Measurements from ENCODE around the gene MYRIP. TPM values are rescaled to one million over a fixed set of nuclear protein-coding genes. Genes with fewer than 3 reads are reported as not detected.
"Not testable (repeated sequence)": the region's sequence is repeated elsewhere in the genome, so short reads cannot be mapped to it uniquely, and the experiment has no call there.

MYRIP gene
- polyA plus RNA-seq, 1 of the 3 experiments (the other 2 are of a cell fraction), result 1.2 TPM

GRCh38 chr3:40022297-40022827, 213.0 kb downstream of the MYRIP start (continued):
- no peak for TF ChIP-seq YY1 (IDR thresholded peaks at IDR 0.05; ENCODE audit: low read depth)
- no peak for TF ChIP-seq REST (IDR thresholded peaks at IDR 0.05; ENCODE audit: low read depth, low read length)

GRCh38 chr3:40024526-40024925, 215.1 kb downstream of the MYRIP start:
- no peaks in the 10 kb centered on the region for H3K27me3 ChIP-seq (ENCODE audit: insufficient read depth)
- H4K20me1 ChIP-seq (ENCODE audit: insufficient read depth), result no peaks in the 10 kb centered on the region
- H3K9ac ChIP-seq, result no peak overlapping the region
- no peak for DNase-seq
- no peak for TF ChIP-seq MAX (IDR thresholded peaks at IDR 0.05; ENCODE audit: low read depth)
- no peak for TF ChIP-seq FOXM1 (IDR thresholded peaks at IDR 0.05; ENCODE audit: low read depth)
- TF ChIP-seq POLR2AphosphoS5 (IDR thresholded peaks at IDR 0.05; ENCODE audit: low read depth, low read length), result no peak
- TF ChIP-seq GABPA (IDR thresholded peaks at IDR 0.05; ENCODE audit: low read depth), result no peak
- TF ChIP-seq SIN3A (IDR thresholded peaks at IDR 0.05; ENCODE audit: borderline replicate concordance, low read depth, low read length), result no peak
- no peak for TF ChIP-seq NFIC (IDR thresholded peaks at IDR 0.05; ENCODE audit: borderline replicate concordance)
- TF ChIP-seq EZH2phosphoT487 (IDR thresholded peaks at IDR 0.05; ENCODE audit: borderline replicate concordance, low read depth), result no peak
- TF ChIP-seq USF2 (IDR thresholded peaks at IDR 0.05; ENCODE audit: borderline replicate concordance, low read depth, low read length), result no peak
- TF ChIP-seq MXI1 (IDR thresholded peaks at IDR 0.05; ENCODE audit: low read depth, low read length), result no peak
- no peak overlapping the region for H3K4me3 ChIP-seq (ENCODE audit: low read depth in 2 of 2, low read length in 1 of 2)
- CTCF ChIA-PET, result interaction anchor here (1.5 kb wide), 1 partner anchor 9 kb away, joined by 3 read pairs; no protein-coding TSS in a partner anchor
- H3K36me3 ChIP-seq (replicated peaks in 1 of 2; ENCODE audit: control insufficient read depth in 1 of 2, insufficient read depth in 2 of 2, low read length in 1 of 2), result no peaks in the 10 kb centered on the region
- H3K27ac ChIP-seq (ENCODE audit: low read depth in 2 of 2, low read length in 1 of 2), result no peak overlapping the region
- H3K4me1 ChIP-seq (ENCODE audit: control insufficient read depth in 1 of 2, insufficient read depth in 2 of 2, low read depth in 1 of 2, low read length in 1 of 2), result peaks cover 0 to 6% of the 10 kb centered on the region in 2 experiments; a peak in 2 of 4 replicates
- no peaks in the 10 kb centered on the region for H3K9me3 ChIP-seq
- H2AFZ ChIP-seq (ENCODE audit: low read depth), result no peak overlapping the region
- WGBS (ENCODE audit: low lambda C conversion rate), result 61% methylated on average over 2 of the region's 2 CpGs
- no peaks in the 10 kb centered on the region for H3K79me2 ChIP-seq (ENCODE audit: insufficient read depth)
- H3F3A ChIP-seq (replicated peaks; ENCODE audit: insufficient read depth), result no peaks in the 10 kb centered on the region
- POLR2A ChIA-PET, result no interaction called here
- H3K9me2 ChIP-seq, result no peaks in the 10 kb centered on the region
- H3K4me2 ChIP-seq, result no peak overlapping the region

- 66% methylated on average over 9 of the region's 9 CpGs for WGBS (ENCODE audit: low lambda C conversion rate)
- H3K79me2 ChIP-seq (ENCODE audit: insufficient read depth); H3K36me3 ChIP-seq (replicated peaks in 1 of 2; ENCODE audit: control insufficient read depth in 1 of 2, insufficient read depth in 2 of 2, low read length in 1 of 2); H2AFZ ChIP-seq (ENCODE audit: low read depth); H3K9ac ChIP-seq; H3K27ac ChIP-seq (ENCODE audit: low read depth in 2 of 2, low read length in 1 of 2); H3F3A ChIP-seq (replicated peaks; ENCODE audit: insufficient read depth); H4K20me1 ChIP-seq (ENCODE audit: insufficient read depth); H3K4me3 ChIP-seq (ENCODE audit: low read depth in 2 of 2, low read length in 1 of 2); DNase-seq; H3K4me2 ChIP-seq; CTCF ChIA-PET; H3K27me3 ChIP-seq (ENCODE audit: insufficient read depth); H3K9me2 ChIP-seq; H3K4me1 ChIP-seq (ENCODE audit: control insufficient read depth in 1 of 2, insufficient read depth in 2 of 2, low read depth in 1 of 2, low read length in 1 of 2); H3K9me3 ChIP-seq; POLR2A ChIA-PET: not testable (repeated sequence)
Measured at GRCh38 chr3:40025892-40026291, 216.5 kb downstream of the MYRIP start.

Data from SK-N-SH (cell line).